Measurements from ENCODE around the gene ARMC2. TPM values are rescaled to one million over a fixed set of nuclear protein-coding genes. Genes with fewer than 3 reads are reported as not detected.
A peak's percentile ranks its signal among the peaks of the same experiment; 100 is the strongest.

ARMC2 gene
- total and polyA plus RNA-seq, 5 donors from 2014 or later, result 3.5 to 12.5 (median 7.3) TPM

GRCh38 chr6:108957221-108957620 is 109.0 kb downstream of the ARMC2 start:
- Histone ChIP-seq H3K27ac (ENCODE audit: insufficient read depth, low read length, poor library complexity, severe bottlenecking) (no peak overlapping the region), H3K4me1 (ENCODE audit: control insufficient read depth, insufficient read depth, low read length, poor library complexity, severe bottlenecking) (no peaks in the 10 kb centered on the region), H3K27me3 (ENCODE audit: control insufficient read depth, insufficient read depth, low read length) (no peaks in the 10 kb centered on the region), H3K9me3 (ENCODE audit: control insufficient read depth in 2 of 2, low read length in 2 of 2) (no peaks in the 10 kb centered on the region), H3K36me3 (ENCODE audit: control insufficient read depth, insufficient read depth, low read length) (no peaks in the 10 kb centered on the region), H3K4me3 (ENCODE audit: low read depth, low read length) (no peak overlapping the region)
- Mint-ChIP-seq H3K27me3 (no peaks in the 10 kb centered on the region), H3K27ac (peak overlapping the region in 2 of 3 donors; percentile 59 to 92), H3K4me1 (peaks cover 11 to 23% (median 18%) of the 10 kb centered on the region in 4 donors), H3K4me3 (no peak overlapping the region), H3K9me3 (no peaks in the 10 kb centered on the region), H3K36me3 (peaks cover 14% of the 10 kb centered on the region)
- no peak for ATAC-seq (ENCODE audit: low read depth in 2 of 2)
- DNase-seq, result no peak

GRCh38 chr6:108958900-108959770 is 110.9 kb downstream of the ARMC2 start:
- DNase-seq (peak in 1 of 3 donors; percentile 17), ATAC-seq (ENCODE audit: low read depth in 2 of 2) (no peak)
- peaks cover 11 to 23% (median 18%) of the 10 kb centered on the region in 4 donors for H3K4me1 Mint-ChIP-seq
- H3K27me3 Mint-ChIP-seq, result no peaks in the 10 kb centered on the region
- Histone ChIP-seq H3K4me3 (ENCODE audit: low read depth, low read length) (no peak overlapping the region), H3K36me3 (ENCODE audit: control insufficient read depth, insufficient read depth, low read length) (no peaks in the 10 kb centered on the region), H3K4me1 (ENCODE audit: control insufficient read depth, insufficient read depth, low read length, poor library complexity, severe bottlenecking) (no peaks in the 10 kb centered on the region), H3K9me3 (ENCODE audit: control insufficient read depth in 2 of 2, low read length in 2 of 2) (no peaks in the 10 kb centered on the region), H3K27ac (ENCODE audit: insufficient read depth, low read length, poor library complexity, severe bottlenecking) (no peak overlapping the region), H3K27me3 (ENCODE audit: control insufficient read depth, insufficient read depth, low read length) (no peaks in the 10 kb centered on the region)
- H3K4me3 Mint-ChIP-seq, result no peak overlapping the region
- H3K27ac Mint-ChIP-seq, result peak overlapping the region in 1 of 3 donors; percentile 37
- H3K9me3 Mint-ChIP-seq, result no peaks in the 10 kb centered on the region
- peaks cover 12% of the 10 kb centered on the region for H3K36me3 Mint-ChIP-seq

GRCh38 chr6:108959972-108960582 is 111.9 kb downstream of the ARMC2 start:
- H3K36me3 ChIP-seq (ENCODE audit: control insufficient read depth, insufficient read depth, low read length), result no peaks in the 10 kb centered on the region
- H3K27ac ChIP-seq (ENCODE audit: insufficient read depth, low read length, poor library complexity, severe bottlenecking), result no peak overlapping the region
- Mint-ChIP-seq H3K36me3 (peaks cover 16% of the 10 kb centered on the region), H3K27ac (peak overlapping the region in 2 of 3 donors; percentile 24 to 45), H3K9me3 (no peaks in the 10 kb centered on the region), H3K4me1 (peaks cover 10 to 22% (median 17%) of the 10 kb centered on the region in 4 donors), H3K27me3 (no peaks in the 10 kb centered on the region), H3K4me3 (no peak overlapping the region)
- no peak for ATAC-seq (ENCODE audit: low read depth in 2 of 2)
- no peaks in the 10 kb centered on the region for H3K9me3 ChIP-seq (ENCODE audit: control insufficient read depth in 2 of 2, low read length in 2 of 2)
- no peak overlapping the region for H3K4me3 ChIP-seq (ENCODE audit: low read depth, low read length)
- no peaks in the 10 kb centered on the region for H3K27me3 ChIP-seq (ENCODE audit: control insufficient read depth, insufficient read depth, low read length)
- no peaks in the 10 kb centered on the region for H3K4me1 ChIP-seq (ENCODE audit: control insufficient read depth, insufficient read depth, low read length, poor library complexity, severe bottlenecking)
- no peak for DNase-seq

- H3K27ac Mint-ChIP-seq, result peak overlapping the region in 2 of 3 donors; percentile 37 to 75
- no peaks in the 10 kb centered on the region for H3K36me3 ChIP-seq (ENCODE audit: control insufficient read depth, insufficient read depth, low read length)
Observed at GRCh38 chr6:108960601-108961000, 112.4 kb downstream of the ARMC2 start.

GRCh38 chr6:108961077-108961476 is 112.9 kb downstream of the ARMC2 start:
- no peak overlapping the region for H3K27ac ChIP-seq (ENCODE audit: insufficient read depth, low read length, poor library complexity, severe bottlenecking)
- no peak overlapping the region for H3K27ac Mint-ChIP-seq
- ATAC-seq (ENCODE audit: low read depth in 2 of 2), result no peak
- peaks cover 9 to 18% (median 12%) of the 10 kb centered on the region in 4 donors for H3K4me1 Mint-ChIP-seq
- H3K4me3 ChIP-seq (ENCODE audit: low read depth, low read length), result no peak overlapping the region
- no peak overlapping the region for H3K4me3 Mint-ChIP-seq
- H3K4me1 ChIP-seq (ENCODE audit: control insufficient read depth, insufficient read depth, low read length, poor library complexity, severe bottlenecking), result no peaks in the 10 kb centered on the region
- no peaks in the 10 kb centered on the region for H3K27me3 ChIP-seq (ENCODE audit: control insufficient read depth, insufficient read depth, low read length)
- no peaks in the 10 kb centered on the region for H3K36me3 ChIP-seq (ENCODE audit: control insufficient read depth, insufficient read depth, low read length)
- no peaks in the 10 kb centered on the region for H3K9me3 ChIP-seq (ENCODE audit: control insufficient read depth in 2 of 2, low read length in 2 of 2)
- no peaks in the 10 kb centered on the region for H3K27me3 Mint-ChIP-seq
- peaks cover 21% of the 10 kb centered on the region for H3K36me3 Mint-ChIP-seq
- no peak for DNase-seq
- no peaks in the 10 kb centered on the region for H3K9me3 Mint-ChIP-seq

More at GRCh38 chr6:108960601-108961000, 112.4 kb downstream of the ARMC2 start:
- Mint-ChIP-seq H3K36me3 (peaks cover 18% of the 10 kb centered on the region), H3K4me3 (no peak overlapping the region), H3K4me1 (peaks cover 9 to 22% (median 14%) of the 10 kb centered on the region in 4 donors), H3K9me3 (no peaks in the 10 kb centered on the region), H3K27me3 (no peaks in the 10 kb centered on the region)
- ATAC-seq (ENCODE audit: low read depth in 2 of 2), result no peak
- Histone ChIP-seq H3K27ac (ENCODE audit: insufficient read depth, low read length, poor library complexity, severe bottlenecking) (no peak overlapping the region), H3K9me3 (ENCODE audit: control insufficient read depth in 2 of 2, low read length in 2 of 2) (no peaks in the 10 kb centered on the region), H3K4me1 (ENCODE audit: control insufficient read depth, insufficient read depth, low read length, poor library complexity, severe bottlenecking) (no peaks in the 10 kb centered on the region), H3K4me3 (ENCODE audit: low read depth, low read length) (no peak overlapping the region), H3K27me3 (ENCODE audit: control insufficient read depth, insufficient read depth, low read length) (no peaks in the 10 kb centered on the region)
- DNase-seq, result no peak

- DNase-seq (no peak), ATAC-seq (ENCODE audit: low read depth in 2 of 2) (no peak)
- Histone ChIP-seq H3K36me3 (ENCODE audit: control insufficient read depth, insufficient read depth, low read length) (no peaks in the 10 kb centered on the region), H3K4me3 (ENCODE audit: low read depth, low read length) (no peak overlapping the region), H3K9me3 (ENCODE audit: control insufficient read depth in 2 of 2, low read length in 2 of 2) (no peaks in the 10 kb centered on the region), H3K27me3 (ENCODE audit: control insufficient read depth, insufficient read depth, low read length) (no peaks in the 10 kb centered on the region), H3K27ac (ENCODE audit: insufficient read depth, low read length, poor library complexity, severe bottlenecking) (no peak overlapping the region), H3K4me1 (ENCODE audit: control insufficient read depth, insufficient read depth, low read length, poor library complexity, severe bottlenecking) (no peaks in the 10 kb centered on the region)
- H3K27ac Mint-ChIP-seq, result no peak overlapping the region
- no peak overlapping the region for H3K4me3 Mint-ChIP-seq
- peaks cover 24% of the 10 kb centered on the region for H3K36me3 Mint-ChIP-seq
- H3K4me1 Mint-ChIP-seq, result peaks cover 9 to 18% (median 12%) of the 10 kb centered on the region in 4 donors
- no peaks in the 10 kb centered on the region for H3K9me3 Mint-ChIP-seq
- no peaks in the 10 kb centered on the region for H3K27me3 Mint-ChIP-seq
Observed at GRCh38 chr6:108961985-108962384, 113.8 kb downstream of the ARMC2 start.

- no peaks in the 10 kb centered on the region for H3K27me3 Mint-ChIP-seq
- Histone ChIP-seq H3K36me3 (ENCODE audit: control insufficient read depth, insufficient read depth, low read length) (no peaks in the 10 kb centered on the region), H3K27ac (ENCODE audit: insufficient read depth, low read length, poor library complexity, severe bottlenecking) (no peak overlapping the region), H3K27me3 (ENCODE audit: control insufficient read depth, insufficient read depth, low read length) (no peaks in the 10 kb centered on the region), H3K4me1 (ENCODE audit: control insufficient read depth, insufficient read depth, low read length, poor library complexity, severe bottlenecking) (no peaks in the 10 kb centered on the region), H3K4me3 (ENCODE audit: low read depth, low read length) (no peak overlapping the region), H3K9me3 (ENCODE audit: control insufficient read depth in 2 of 2, low read length in 2 of 2) (no peaks in the 10 kb centered on the region)
- no peaks in the 10 kb centered on the region for H3K9me3 Mint-ChIP-seq
- no peak overlapping the region for H3K4me3 Mint-ChIP-seq
- DNase-seq (no peak), ATAC-seq (ENCODE audit: low read depth in 2 of 2) (no peak)
- H3K27ac Mint-ChIP-seq, result peak overlapping the region in 1 of 3 donors; percentile 26
- H3K4me1 Mint-ChIP-seq, result no peaks in the 10 kb centered on the region
- peaks cover 26% of the 10 kb centered on the region for H3K36me3 Mint-ChIP-seq
Observed at GRCh38 chr6:108966251-108966650, 118.0 kb downstream of the ARMC2 start.
